ENCODE measurements around the gene RANBP3L. TPM values are rescaled to one million over a fixed set of nuclear protein-coding genes. Genes with fewer than 3 reads are reported as not detected.

RANBP3L gene
- total RNA-seq, 2 donors from 2014 or later = 17.7 to 21.2 TPM

GRCh38 chr5:36270876-36271575 is 30.7 kb downstream of the RANBP3L start:
- intact Hi-C loops (cut with DNase I) = no loop called here
- no peak overlapping the region for H3K27ac ChIP-seq
- TF ChIP-seq POLR2AphosphoS5 (IDR thresholded peaks at IDR 0.05) = no peak
- TF ChIP-seq, protein P1, sequence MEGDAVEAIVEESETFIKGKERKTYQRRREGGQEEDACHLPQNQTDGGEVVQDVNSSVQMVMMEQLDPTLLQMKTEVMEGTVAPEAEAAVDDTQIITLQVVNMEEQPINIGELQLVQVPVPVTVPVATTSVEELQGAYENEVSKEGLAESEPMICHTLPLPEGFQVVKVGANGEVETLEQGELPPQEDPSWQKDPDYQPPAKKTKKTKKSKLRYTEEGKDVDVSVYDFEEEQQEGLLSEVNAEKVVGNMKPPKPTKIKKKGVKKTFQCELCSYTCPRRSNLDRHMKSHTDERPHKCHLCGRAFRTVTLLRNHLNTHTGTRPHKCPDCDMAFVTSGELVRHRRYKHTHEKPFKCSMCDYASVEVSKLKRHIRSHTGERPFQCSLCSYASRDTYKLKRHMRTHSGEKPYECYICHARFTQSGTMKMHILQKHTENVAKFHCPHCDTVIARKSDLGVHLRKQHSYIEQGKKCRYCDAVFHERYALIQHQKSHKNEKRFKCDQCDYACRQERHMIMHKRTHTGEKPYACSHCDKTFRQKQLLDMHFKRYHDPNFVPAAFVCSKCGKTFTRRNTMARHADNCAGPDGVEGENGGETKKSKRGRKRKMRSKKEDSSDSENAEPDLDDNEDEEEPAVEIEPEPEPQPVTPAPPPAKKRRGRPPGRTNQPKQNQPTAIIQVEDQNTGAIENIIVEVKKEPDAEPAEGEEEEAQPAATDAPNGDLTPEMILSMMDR (IDR thresholded peaks at IDR 0.05) = no peak
- TF ChIP-seq POLR2A (IDR thresholded peaks at IDR 0.05) = no peak
- DNase-seq (ENCODE audit: low spot score) = no peak
- no peaks in the 10 kb centered on the region for H3K9me3 ChIP-seq
- no peaks in the 10 kb centered on the region for H3K27me3 ChIP-seq (replicated peaks; ENCODE audit: insufficient read depth)
- no peaks in the 10 kb centered on the region for H3K4me1 ChIP-seq (replicated peaks)
- no peak overlapping the region for H3K4me3 ChIP-seq
- H3K36me3 ChIP-seq = no peaks in the 10 kb centered on the region
- WGBS = 67% methylated on average over 3 of the region's 3 CpGs

- Histone ChIP-seq H3K36me3 (no peaks in the 10 kb centered on the region), H3K9me3 (no peaks in the 10 kb centered on the region), H3K4me1 (replicated peaks) (no peaks in the 10 kb centered on the region), H3K27ac (no peak overlapping the region), H3K27me3 (replicated peaks; ENCODE audit: insufficient read depth) (no peaks in the 10 kb centered on the region), H3K4me3 (no peak overlapping the region)
- WGBS = 44% methylated on average over 3 of the region's 3 CpGs
- intact Hi-C loops (cut with DNase I) = no loop called here
- TF ChIP-seq POLR2A (IDR thresholded peaks at IDR 0.05) (no peak), POLR2AphosphoS5 (IDR thresholded peaks at IDR 0.05) (no peak)
- TF ChIP-seq, protein P1 (IDR thresholded peaks at IDR 0.05) = no peak
- no peak for DNase-seq (ENCODE audit: low spot score)
These were observed 31.5 kb downstream of the RANBP3L start for GRCh38 chr5:36270175-36270574.

DNA sequence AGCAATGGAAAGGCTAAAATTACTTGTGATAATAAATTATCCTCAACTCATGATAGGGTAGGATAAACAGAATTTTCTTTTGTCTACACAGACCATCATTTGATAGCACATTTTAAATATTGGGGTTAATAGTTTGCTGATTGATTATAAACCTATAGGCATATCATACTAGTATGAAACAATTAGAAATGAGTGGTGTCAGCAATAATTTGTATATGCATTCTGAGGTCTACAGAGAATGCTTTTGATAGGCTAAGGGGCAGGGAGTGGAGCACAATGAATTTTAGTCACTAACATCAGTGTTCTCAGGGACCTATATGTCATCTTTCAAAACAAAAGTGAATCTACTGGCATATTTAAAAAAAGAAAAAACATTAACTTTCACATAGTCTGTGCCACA is 32.2 kb downstream of the RANBP3L start:
- Histone ChIP-seq H3K36me3 (no peaks in the 10 kb centered on the region), H3K27me3 (replicated peaks; ENCODE audit: insufficient read depth) (no peaks in the 10 kb centered on the region), H3K4me1 (replicated peaks) (no peaks in the 10 kb centered on the region), H3K4me3 (no peak overlapping the region), H3K9me3 (no peaks in the 10 kb centered on the region), H3K27ac (no peak overlapping the region)
- no peak for DNase-seq (ENCODE audit: low spot score)
- TF ChIP-seq POLR2AphosphoS5 (IDR thresholded peaks at IDR 0.05) (no peak), POLR2A (IDR thresholded peaks at IDR 0.05) (no peak)
- TF ChIP-seq, protein P1 (IDR thresholded peaks at IDR 0.05) = no peak
- intact Hi-C loops (cut with DNase I) = loop anchor here (5.0 kb wide), 1 partner anchor 33 kb away; the partner anchor contains the start of gene RANBP3L

DNA sequence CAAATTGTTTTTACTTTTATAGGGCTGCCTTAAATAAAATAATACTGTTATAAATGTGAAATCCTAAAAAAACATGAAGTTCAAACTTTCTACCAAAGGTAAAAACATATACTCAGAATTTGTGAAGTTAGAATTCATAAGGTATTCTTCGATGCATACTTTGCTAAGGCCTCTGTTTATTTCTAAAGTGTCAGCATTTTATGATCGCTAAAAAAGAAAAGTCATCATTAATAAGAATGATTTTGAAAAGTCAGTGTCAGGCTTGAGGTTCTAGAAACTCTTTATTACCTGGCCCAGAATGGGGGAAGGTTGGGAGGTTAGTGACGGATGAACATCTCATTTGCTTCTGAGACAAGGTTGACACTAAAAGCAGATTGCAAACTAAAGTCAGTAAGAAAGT is 33.8 kb downstream of the RANBP3L start:
- DNase-seq (ENCODE audit: low spot score) = no peak
- no peaks in the 10 kb centered on the region for H3K4me1 ChIP-seq (replicated peaks)
- intact Hi-C loops (cut with DNase I) = loop anchor here (5.0 kb wide), 1 partner anchor 34 kb away; the partner anchor contains the start of gene RANBP3L
- no peaks in the 10 kb centered on the region for H3K9me3 ChIP-seq
- H3K4me3 ChIP-seq = no peak overlapping the region
- no peaks in the 10 kb centered on the region for H3K36me3 ChIP-seq
- no peak for TF ChIP-seq POLR2A (IDR thresholded peaks at IDR 0.05)
- TF ChIP-seq, protein P1 (IDR thresholded peaks at IDR 0.05) = no peak
- TF ChIP-seq POLR2AphosphoS5 (IDR thresholded peaks at IDR 0.05) = no peak
- no peak overlapping the region for H3K27ac ChIP-seq
- 98% methylated on average over 3 of the region's 3 CpGs for whole genome bisulfite sequencing
- no peaks in the 10 kb centered on the region for H3K27me3 ChIP-seq (replicated peaks; ENCODE audit: insufficient read depth)

DNA sequence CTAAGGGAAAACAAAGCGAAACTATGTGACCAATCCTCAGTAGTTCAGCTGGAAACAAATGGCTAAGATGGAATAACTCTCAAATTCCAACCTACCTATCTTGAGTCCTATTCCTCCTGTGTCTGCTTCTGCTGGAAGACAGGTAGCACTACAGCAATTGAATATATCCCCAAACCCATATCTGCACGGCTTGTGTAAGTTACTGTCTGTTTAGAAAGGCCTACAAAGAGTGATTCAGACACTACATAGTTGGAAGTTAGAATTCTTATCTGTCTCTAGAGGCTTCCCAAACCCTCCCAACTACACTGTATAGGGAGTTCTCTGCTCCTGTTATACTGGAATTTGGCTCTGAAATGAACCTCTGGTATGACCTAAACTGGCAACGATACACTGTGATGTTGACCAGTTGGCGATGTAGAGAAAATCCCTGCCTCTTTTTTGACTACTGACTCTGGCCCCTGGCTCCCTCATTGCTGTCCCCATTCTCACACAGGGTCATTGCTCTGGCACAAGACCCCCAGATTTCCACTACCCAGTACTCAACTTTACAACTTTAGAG is 37.4 kb downstream of the RANBP3L start:
- Histone ChIP-seq H3K27me3 (replicated peaks; ENCODE audit: insufficient read depth) (no peaks in the 10 kb centered on the region), H3K4me3 (no peak overlapping the region), H3K9me3 (no peaks in the 10 kb centered on the region), H3K36me3 (no peaks in the 10 kb centered on the region), H3K27ac (no peak overlapping the region), H3K4me1 (replicated peaks) (no peaks in the 10 kb centered on the region)
- no peak for DNase-seq (ENCODE audit: low spot score)
- 96% methylated on average over 4 of the region's 4 CpGs for WGBS
- intact Hi-C loops (cut with DNase I) = no loop called here
- TF ChIP-seq POLR2A (IDR thresholded peaks at IDR 0.05) (no peak), POLR2AphosphoS5 (IDR thresholded peaks at IDR 0.05) (no peak)
- TF ChIP-seq, protein P1 (IDR thresholded peaks at IDR 0.05) = no peak

Data from prostate gland (tissue), 2 donors.